ENCODE measurements around the gene KRTAP4-5.

DNA sequence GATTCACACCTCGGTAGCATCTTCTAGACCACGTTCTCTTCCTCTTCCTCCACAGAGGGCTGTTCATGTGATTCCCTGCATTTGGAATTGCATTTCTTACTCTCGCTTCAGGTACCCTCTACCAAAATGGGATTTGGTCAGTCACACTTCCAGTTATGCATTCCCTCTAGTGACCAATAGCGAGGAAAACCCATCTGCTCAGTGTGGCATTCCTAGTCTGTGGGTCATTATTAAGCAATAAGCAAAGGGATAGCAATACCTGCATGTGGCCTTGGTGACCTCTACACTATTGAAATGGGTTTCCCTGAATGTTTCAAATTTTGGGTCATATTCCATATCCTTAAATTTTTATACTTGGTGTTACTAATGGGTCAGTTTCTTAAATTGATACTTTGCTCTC lies 401 bp upstream of the KRTAP4-5 start:
- TF ChIP-seq POLR2A (IDR thresholded peaks at IDR 0.05; ENCODE audit: low read depth, low read length) (no peak), POLR2AphosphoS5 (IDR thresholded peaks at IDR 0.05; ENCODE audit: low read depth, low read length) (no peak)
